Measurements from ENCODE around the gene NMUR1.

Gene NMUR1

DNA sequence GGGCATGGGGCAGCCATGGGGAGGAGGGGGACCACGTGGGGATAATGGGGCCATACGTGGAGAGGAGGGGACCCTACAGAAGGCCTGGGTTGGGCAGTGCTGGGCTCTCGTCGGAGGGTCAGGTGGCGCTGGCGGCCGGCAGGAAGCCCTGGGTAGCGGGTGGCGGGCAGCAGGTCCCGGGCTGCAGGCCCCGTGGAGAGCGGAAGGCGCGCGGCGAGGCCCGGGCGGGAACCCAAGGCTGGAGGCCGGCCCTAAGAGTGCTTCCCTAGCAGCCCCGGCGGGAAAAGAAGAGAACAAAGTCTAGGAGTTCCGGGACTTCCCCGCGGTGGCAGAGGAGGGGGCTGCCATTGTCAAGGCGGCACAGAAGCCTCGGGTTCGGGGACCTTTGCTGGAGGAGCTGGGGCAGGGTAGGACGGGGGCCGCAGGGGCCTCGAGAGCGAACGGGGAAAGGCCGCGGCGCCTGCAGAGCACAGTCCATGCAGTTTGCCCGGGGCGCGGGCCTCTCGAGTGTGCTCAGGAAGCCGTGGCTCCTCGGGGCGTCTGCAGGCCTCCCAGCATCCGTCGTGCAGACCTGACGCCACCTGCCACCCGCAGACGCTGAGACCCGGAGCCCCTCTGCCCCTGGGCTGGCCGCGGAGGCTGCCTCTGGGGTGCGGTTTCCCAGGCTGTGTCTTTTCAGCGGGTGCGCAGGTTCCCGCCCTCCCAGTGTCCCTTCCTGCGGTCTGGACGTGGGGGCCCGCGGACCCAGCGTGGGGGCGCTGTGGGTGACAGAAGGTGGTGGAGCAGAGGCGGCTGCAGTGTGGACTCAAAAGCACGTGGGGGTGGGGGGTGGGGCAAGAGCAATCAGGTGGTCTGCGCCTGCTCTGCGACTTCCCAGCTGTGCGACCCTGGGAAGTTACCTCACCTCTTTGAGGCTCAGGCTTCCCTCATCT, 46.6 kb downstream of the NMUR1 start:
- no peak for DNase-seq (ENCODE audit: low spot score)

- DNase-seq (ENCODE audit: low spot score): peak; percentile 48
Measured at GRCh38 chr2:231482806-231483391, 47.3 kb downstream of the NMUR1 start.

DNA sequence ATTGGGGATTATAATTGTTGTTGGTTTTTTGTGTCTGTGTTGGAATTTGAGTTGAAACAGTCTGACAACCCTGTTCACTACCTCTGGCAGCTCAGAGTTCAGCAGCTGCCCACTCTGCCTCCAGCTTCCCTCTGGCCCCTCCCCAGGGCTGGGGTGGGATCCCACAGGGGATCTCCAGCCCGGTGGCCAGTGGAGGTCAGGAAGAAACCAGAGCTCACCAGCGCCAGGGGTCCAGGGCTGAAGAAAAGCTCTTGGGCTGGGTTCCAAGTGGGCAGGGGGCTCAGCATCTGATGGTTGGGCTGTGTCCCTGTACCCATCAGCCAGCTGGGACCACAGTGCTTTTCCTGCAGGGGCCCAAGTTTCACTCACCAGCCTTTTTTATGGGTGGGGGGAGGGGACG, 49.5 kb downstream of the NMUR1 start:
- DNase-seq (ENCODE audit: low spot score): no peak

- no peak for DNase-seq (ENCODE audit: low spot score)
Measured at GRCh38 chr2:231479455-231479854, 50.8 kb downstream of the NMUR1 start.

- DNase-seq (ENCODE audit: low spot score): no peak
Measured at GRCh38 chr2:231476920-231477319, 53.3 kb downstream of the NMUR1 start.

DNA sequence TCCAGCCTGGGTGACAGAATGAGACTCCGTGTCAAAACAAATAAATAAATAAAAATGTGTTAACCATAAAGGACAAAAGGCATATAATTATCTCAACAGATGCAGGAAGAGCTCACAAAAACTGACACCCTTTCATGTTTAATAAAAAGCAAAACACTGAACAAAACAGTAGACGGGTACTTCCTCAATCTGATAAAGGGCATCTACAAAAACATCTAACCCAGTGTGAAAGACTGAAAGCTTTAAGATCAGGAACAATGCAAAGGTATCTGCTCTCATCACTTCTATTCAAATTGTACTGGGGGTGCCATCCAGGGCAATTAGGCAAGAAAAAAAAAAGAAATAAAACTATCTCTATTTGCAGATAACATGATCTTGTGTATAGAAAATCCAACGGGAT, 54.3 kb downstream of the NMUR1 start:
- no peak for DNase-seq (ENCODE audit: low spot score)

Data from cerebellar cortex (tissue), 1 donor.